ENCODE results near the gene NCOA3.

The NCOA3 gene

DNA sequence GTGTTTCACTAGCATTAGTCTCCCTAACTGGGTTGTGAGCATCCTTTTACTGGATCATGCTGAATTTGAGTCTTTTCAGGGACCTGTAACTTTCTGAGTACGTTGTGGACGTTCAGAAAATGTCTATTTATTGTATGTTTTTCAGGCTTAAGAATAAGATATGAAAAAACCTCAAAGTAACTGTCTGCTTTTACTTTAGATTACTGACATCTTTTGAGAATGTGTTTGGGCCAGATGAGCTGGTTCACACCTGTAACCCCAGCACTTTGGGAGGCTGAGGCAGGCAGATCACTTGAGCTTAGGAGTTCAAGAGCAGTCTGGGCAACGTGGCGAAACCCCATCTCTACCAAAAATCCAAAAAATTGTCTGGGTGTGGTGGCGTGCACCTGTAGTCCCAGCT, 32.7 kb downstream of the NCOA3 start:
- peaks cover 60% of the 10 kb centered on the region for H3K4me1 Mint-ChIP-seq
- DNase-seq = no peak
- H3K9me3 Mint-ChIP-seq = no peaks in the 10 kb centered on the region
- peak overlapping the region; percentile 19 to 30 for H3K27ac Mint-ChIP-seq
- H3K27me3 Mint-ChIP-seq = no peaks in the 10 kb centered on the region
- H3K4me3 Mint-ChIP-seq = no peak overlapping the region
- no peak for ATAC-seq

DNA sequence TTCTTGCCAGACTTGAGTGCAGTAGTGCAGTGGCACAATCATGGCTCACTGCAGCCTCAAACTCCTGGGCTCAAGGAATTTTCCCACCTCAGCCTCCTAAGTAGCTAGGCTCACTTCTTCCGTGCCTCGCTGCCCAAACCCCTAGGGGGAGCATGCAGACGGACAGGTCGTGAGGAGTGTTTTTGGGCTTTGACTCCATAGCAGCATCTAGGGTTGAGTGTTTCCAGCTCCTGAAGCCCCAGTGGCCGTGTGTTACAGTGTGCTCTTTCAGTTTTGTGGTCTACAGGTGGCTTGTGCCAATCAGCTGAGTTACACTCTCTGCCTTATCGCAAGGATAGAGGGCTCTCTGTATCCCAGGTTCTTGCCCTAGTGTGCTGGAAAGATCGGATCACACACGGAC, 33.4 kb downstream of the NCOA3 start:
- H3K27me3 Mint-ChIP-seq = no peaks in the 10 kb centered on the region
- no peak overlapping the region for H3K4me3 Mint-ChIP-seq
- H3K4me1 Mint-ChIP-seq = peaks cover 66% of the 10 kb centered on the region
- no peak for DNase-seq
- H3K27ac Mint-ChIP-seq = no peak overlapping the region
- no peak for ATAC-seq
- H3K9me3 Mint-ChIP-seq = no peaks in the 10 kb centered on the region

DNA sequence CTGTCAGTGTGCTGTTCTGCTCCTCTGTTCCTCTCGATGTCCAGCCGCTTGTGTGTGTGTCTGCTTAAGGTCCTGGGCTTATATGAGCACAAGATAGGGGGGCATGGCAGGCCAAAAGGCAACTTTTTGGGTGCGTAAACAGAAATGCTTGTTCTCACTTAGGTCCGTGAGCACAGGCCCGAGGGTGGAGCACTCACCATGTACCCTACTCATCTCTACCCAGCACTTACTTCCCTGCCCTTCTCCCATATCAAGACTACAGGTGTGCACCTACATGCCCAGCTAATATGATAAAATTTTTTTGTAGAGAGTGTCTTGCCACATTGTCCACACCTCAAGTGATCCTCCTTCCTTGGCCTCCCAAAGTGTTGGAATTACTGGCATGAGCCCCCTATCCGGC, 34.3 kb downstream of the NCOA3 start:
- H3K9me3 Mint-ChIP-seq = no peaks in the 10 kb centered on the region
- ATAC-seq (no peak), DNase-seq (no peak)
- H3K27me3 Mint-ChIP-seq = no peaks in the 10 kb centered on the region
- no peak overlapping the region for H3K4me3 Mint-ChIP-seq
- peaks cover 71% of the 10 kb centered on the region for H3K4me1 Mint-ChIP-seq
- peak overlapping the region in 1 of 2 donors; percentile 38 for H3K27ac Mint-ChIP-seq

DNA sequence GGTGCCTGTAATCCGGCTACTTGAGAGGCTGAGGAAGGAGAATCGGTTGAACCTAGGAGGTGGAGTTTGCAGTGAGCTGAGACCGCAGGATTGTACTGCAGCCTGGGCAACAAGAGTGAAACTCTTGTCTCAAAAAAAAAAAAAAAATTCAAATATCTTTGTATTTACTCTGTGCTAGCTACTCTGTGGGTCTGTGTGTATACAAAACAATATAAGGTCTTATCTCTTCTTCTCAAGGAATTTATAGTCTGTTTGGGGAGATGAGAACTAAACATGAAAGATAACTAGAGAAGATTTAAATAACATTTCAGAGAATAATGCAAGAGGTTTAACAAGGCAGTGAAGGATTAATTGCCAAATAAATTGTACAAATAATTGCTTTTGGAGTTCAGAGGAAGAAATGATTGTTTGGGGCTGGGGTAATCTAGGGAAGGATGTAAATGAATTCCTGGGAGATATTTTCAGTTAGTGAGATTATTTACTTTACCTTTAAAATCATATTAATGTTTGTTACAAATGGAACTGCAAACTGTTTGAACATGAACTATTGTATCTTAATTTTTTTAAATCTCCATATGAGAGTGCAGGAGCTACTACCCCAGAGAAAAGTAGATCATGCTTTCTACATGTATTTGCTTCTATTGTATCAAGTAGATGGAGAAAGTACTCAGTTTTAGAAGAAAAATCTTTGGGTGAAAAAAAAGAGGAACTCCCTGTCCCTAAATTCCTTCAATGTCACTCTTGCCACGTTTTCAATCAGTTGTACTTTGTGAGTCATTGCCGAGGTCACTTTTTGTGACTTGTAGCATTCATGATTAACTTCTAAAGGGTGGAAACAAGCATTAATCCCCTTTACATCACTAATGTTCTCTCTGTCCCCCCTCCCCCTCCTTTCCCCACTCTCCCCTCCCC, 39.0 kb downstream of the NCOA3 start:
- Mint-ChIP-seq H3K4me3 (peak overlapping the region in 1 of 2 donors; percentile 0), H3K27me3 (no peaks in the 10 kb centered on the region), H3K27ac (peak overlapping the region; percentile 1 to 2), H3K4me1 (peaks cover 85% of the 10 kb centered on the region), H3K9me3 (no peaks in the 10 kb centered on the region)
- DNase-seq = no peak
- no peak for ATAC-seq

DNA sequence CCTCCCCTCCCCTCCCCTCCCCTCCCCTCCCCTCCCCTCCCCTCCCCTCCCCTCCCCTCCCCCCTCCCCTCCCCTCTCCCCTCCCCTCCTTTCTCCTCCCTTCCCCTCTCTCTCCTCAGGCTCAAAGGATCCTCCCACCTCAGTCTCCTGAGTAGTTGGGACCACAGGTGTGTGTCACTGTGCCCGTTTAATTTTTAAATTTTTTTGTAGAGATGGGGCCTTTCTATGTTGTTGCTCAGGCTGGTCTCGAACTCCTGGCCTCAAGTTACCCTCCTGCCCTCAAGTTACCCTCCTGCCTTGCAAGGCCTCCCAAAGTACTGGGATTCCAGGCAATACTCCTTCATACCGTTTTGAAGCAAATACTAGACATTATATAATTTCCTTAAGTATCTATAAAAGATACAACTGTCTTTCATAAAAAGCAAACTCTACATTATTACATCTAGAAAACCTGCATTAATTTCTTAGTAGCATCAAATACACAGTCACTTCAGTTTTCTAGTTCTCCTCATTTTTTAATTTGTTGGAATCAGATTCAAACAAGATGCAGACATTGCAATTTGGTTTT, 39.8 kb downstream of the NCOA3 start:
- ATAC-seq (no peak), DNase-seq (no peak)
- no peaks in the 10 kb centered on the region for H3K27me3 Mint-ChIP-seq
- H3K27ac Mint-ChIP-seq = no peak overlapping the region
- peaks cover 86% of the 10 kb centered on the region for H3K4me1 Mint-ChIP-seq
- peak overlapping the region; percentile 6 to 24 for H3K4me3 Mint-ChIP-seq
- H3K9me3 Mint-ChIP-seq = no peaks in the 10 kb centered on the region

DNA sequence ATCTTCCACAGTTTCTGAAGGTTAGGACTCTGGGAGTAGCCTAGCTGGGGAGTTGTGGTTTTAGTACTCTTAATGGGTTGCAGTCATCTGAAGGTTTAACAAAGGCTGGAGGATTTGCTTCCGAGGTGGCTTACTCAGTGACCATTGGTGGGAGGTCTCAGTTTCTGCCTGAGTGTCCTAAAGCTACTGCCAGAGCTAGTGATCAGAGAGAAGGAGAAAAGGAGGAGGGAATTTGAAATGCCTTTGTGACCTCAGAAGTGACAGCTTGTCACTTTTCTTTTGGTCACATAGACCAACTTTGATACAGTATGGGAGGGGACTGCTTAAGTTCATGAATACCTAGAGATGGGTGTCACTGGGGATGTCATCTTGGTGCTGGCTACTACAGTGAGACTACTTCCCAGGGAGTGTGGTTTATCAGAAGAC, 41.3 kb downstream of the NCOA3 start:
- Mint-ChIP-seq H3K9me3 (no peaks in the 10 kb centered on the region), H3K27ac (no peak overlapping the region), H3K4me3 (peak overlapping the region in 1 of 2 donors; percentile 30), H3K27me3 (no peaks in the 10 kb centered on the region), H3K4me1 (peaks cover 87% of the 10 kb centered on the region)
- DNase-seq = no peak
- peak; percentile 33 for ATAC-seq

DNA sequence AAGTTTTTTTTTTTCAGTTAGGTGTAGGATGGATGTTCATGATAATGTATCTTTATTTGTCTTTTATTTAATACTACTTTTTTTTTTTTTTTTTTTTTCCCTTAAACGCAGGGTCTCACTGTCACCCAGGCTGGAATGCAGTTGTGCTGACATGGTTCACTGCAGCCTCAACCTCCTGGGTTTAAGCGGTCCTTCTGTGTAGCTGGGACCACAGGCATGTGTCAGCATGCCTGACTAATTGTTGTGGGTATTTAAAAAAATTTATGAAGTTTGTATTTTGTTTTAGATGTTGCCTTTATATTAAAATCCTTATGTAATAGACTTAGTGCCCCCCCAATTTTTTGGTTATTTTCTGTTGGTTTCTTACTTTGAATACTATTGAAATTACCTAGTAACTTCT, 42.6 kb downstream of the NCOA3 start:
- no peaks in the 10 kb centered on the region for H3K27me3 Mint-ChIP-seq
- H3K27ac Mint-ChIP-seq = peak overlapping the region in 1 of 2 donors; percentile 44
- peaks cover 78% of the 10 kb centered on the region for H3K4me1 Mint-ChIP-seq
- DNase-seq = peak in 1 of 2 donors; percentile 18
- peak; percentile 69 for ATAC-seq
- no peaks in the 10 kb centered on the region for H3K9me3 Mint-ChIP-seq
- no peak overlapping the region for H3K4me3 Mint-ChIP-seq

DNA sequence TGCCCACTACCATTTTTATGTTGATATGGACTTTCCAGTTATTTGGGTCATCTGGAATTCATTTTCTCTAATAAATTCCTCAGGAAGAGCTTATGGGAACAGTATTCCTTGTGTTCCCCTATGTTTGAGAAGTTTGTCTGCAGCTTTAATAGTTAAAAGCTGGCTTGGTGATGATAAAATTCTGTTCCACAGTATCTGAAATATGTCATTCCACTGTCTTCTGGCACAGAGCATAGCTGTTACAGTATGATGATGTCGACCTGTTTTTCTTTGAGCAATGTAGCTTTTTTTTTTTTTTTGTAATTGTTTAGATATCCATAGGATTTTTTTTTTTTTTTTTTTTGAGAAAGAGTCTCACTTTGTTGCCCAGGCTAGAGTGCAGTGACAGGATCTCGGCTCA, 43.2 kb downstream of the NCOA3 start:
- no peak for DNase-seq
- H3K9me3 Mint-ChIP-seq = no peaks in the 10 kb centered on the region
- ATAC-seq = no peak
- no peak overlapping the region for H3K27ac Mint-ChIP-seq
- H3K27me3 Mint-ChIP-seq = no peaks in the 10 kb centered on the region
- peaks cover 78% of the 10 kb centered on the region for H3K4me1 Mint-ChIP-seq
- H3K4me3 Mint-ChIP-seq = no peak overlapping the region

DNA sequence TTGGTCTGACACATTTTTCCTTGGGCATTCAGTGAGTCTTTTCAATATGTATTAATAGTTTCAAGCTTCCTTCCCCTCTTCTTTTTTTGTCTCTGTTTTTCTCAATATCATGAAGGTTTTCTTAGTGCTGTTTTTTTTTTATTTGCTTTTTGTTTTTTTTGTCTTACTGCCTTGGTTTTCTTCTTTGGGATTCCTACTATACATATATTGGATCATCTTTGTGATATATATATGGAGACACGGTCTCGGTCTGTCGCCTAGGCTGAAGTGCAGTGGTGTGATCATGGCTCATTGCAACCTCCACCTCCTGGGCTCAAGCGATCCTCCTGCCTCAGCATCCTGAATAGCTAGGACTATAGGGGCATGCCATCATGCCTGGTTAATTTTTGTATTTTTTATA, 43.8 kb downstream of the NCOA3 start:
- Mint-ChIP-seq H3K9me3 (no peaks in the 10 kb centered on the region), H3K4me3 (no peak overlapping the region), H3K4me1 (peaks cover 78% of the 10 kb centered on the region), H3K27ac (no peak overlapping the region), H3K27me3 (no peaks in the 10 kb centered on the region)
- ATAC-seq (no peak), DNase-seq (no peak)

DNA sequence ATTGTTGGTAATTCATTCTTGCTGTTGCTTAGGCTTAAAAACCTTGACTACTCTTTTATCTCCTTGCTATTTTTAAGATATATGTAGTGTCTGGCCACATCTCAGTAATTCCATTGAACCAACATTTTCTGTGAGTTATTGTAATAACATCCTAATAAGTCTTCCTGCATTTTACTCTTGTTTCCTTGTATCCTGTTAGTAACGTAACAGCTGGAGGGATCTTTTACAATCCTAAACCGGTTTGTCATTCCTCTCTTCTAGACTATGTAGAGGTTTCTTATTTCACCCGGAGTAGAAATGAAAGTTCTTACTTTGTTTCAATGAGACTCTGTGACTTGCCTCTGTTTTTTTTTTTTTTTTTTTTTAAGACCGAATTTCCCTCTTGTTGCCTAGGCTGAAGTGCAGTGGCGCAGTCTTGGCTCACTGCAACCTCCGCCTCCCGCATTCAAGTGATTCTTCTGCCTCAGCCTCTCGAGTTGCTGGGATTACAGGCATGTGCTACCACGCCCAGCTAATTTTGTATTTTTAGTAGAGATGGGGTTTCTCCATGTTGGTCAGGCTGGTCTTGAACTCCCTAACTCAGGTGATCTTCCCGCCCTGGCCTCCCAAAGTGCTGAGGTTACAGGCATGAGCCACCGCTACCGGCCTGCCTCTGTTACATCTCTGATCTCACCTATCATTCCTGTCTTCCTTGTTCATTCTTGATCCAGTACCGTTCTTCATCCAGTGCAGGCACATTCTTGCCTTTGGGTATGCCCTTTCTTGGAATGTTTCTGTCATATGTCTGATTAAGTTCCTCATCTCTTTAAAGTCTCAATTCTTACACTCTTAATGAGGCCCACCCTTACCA, 44.7 kb downstream of the NCOA3 start:
- no peaks in the 10 kb centered on the region for H3K27me3 Mint-ChIP-seq

DNA sequence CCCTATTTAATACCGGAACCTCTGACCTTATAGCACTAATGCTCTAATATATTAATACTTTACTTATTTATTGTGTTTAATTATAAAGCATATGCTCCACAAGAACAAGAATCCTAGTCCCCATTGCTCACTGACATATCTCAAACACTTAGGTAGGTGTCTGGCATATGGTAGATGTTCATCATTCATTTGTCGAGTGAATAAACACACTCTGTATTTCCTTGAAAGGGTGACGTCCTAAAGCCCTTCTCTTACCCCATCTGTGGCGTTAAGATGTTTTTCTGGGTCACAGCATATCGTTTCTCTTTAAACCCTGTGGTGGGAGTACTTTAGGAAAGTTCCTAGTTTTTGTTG, 45.3 kb downstream of the NCOA3 start:
- no peak for ATAC-seq
- Mint-ChIP-seq H3K27ac (peak overlapping the region in 1 of 2 donors; percentile 63), H3K4me3 (no peak overlapping the region), H3K27me3 (no peaks in the 10 kb centered on the region), H3K9me3 (no peaks in the 10 kb centered on the region), H3K4me1 (peaks cover 69% of the 10 kb centered on the region)
- no peak for DNase-seq

More for the DNA sequence above, 44.7 kb downstream of the NCOA3 start:
- ATAC-seq = no peak
- no peak for DNase-seq
- no peaks in the 10 kb centered on the region for H3K9me3 Mint-ChIP-seq
- no peak overlapping the region for H3K4me3 Mint-ChIP-seq
- peak overlapping the region in 1 of 2 donors; percentile 63 for H3K27ac Mint-ChIP-seq
- peaks cover 74% of the 10 kb centered on the region for H3K4me1 Mint-ChIP-seq

DNA sequence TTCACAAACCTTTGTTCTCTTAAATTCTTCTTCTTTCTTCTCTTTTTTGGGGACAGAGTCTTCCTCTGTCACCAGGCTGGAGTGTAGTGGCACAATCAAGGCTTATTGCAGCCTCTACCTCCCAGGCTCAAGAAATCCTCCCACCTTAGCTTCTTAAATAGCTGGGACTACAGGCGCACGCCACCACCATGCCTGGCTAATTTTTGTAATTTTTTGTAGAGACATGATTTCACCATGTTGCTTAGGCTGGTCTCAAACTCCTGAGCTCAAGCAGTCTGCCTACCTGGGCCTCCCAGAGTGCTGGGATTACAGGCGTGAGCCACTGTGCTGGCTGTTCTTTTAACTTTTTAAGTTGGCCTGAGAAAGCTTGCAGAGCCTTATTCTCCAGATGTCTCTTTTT, 48.0 kb downstream of the NCOA3 start:
- DNase-seq (no peak), ATAC-seq (no peak)
- H3K9me3 Mint-ChIP-seq = no peaks in the 10 kb centered on the region
- no peak overlapping the region for H3K4me3 Mint-ChIP-seq
- no peaks in the 10 kb centered on the region for H3K27me3 Mint-ChIP-seq
- peak overlapping the region in 1 of 2 donors; percentile 19 for H3K27ac Mint-ChIP-seq
- H3K4me1 Mint-ChIP-seq = peaks cover 43% of the 10 kb centered on the region

DNA sequence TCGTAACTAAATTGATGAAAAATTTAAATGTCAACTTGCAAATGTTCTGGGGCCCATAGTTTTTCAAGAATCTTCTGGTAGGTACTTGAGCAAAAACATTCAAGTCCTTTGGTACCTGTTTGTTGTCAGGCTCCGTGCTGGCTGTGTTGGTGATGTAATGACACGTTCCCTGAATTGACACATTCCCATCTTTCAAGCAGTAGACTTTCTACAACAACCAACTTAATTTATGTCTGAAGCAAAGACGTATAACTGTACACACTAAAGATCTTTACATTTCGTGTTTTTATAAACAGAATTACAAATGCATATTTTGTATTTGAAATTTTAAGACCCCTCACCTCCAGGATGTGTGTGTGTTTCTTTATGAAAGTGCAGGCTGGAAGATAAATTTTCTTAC, 49.5 kb downstream of the NCOA3 start:
- H3K4me1 Mint-ChIP-seq = peaks cover 32% of the 10 kb centered on the region

DNA sequence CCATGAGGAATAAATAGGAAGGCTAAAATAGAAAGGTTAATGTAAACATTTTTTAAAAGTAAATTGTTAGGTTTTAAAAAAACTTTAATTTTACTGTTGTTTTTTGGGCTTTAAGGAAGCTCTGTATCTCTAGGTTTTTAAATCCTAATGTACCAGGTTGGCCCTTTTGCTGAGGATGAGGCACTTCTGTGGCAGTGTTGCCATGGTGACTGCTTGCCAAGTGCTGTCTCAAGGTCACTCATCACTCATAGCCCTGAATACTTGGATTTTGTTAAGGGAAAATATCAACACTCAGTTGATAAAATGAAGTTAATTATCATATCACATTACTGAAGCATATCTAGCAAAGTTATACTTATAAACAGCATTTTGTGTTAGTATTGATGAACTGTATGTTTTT, 50.2 kb downstream of the NCOA3 start:
- H3K4me1 Mint-ChIP-seq = peaks cover 33% of the 10 kb centered on the region

More for the DNA sequence above, 49.5 kb downstream of the NCOA3 start:
- no peak overlapping the region for H3K27ac Mint-ChIP-seq
- no peak for DNase-seq
- H3K9me3 Mint-ChIP-seq = no peaks in the 10 kb centered on the region
- H3K4me3 Mint-ChIP-seq = no peak overlapping the region
- no peaks in the 10 kb centered on the region for H3K27me3 Mint-ChIP-seq
- ATAC-seq = no peak

DNA sequence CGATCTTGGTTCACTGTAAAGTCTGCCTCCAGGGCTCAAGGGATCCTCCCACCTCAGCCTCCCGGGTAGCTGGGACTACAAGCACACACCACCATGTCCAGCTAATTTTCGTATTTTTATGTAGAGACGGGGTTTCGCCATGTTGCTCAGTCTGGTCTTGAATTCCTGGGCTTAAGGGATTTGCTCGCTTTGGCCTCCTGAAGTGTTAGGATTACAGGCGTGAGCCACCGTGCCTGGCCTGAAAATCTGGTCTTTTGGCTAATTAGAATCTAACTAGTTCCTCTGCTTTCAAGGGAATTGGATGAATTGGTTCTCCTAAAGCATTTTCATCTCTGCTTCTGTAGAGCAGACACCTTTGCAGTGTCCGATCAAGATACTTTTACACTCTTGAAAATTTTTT, 51.3 kb downstream of the NCOA3 start:
- Mint-ChIP-seq H3K4me1 (peaks cover 36% of the 10 kb centered on the region), H3K27ac (no peak overlapping the region), H3K4me3 (no peak overlapping the region), H3K27me3 (no peaks in the 10 kb centered on the region), H3K9me3 (no peaks in the 10 kb centered on the region)
- DNase-seq (no peak), ATAC-seq (no peak)

More for the DNA sequence above, 50.2 kb downstream of the NCOA3 start:
- H3K4me3 Mint-ChIP-seq = no peak overlapping the region
- H3K27ac Mint-ChIP-seq = no peak overlapping the region
- H3K27me3 Mint-ChIP-seq = no peaks in the 10 kb centered on the region
- ATAC-seq (no peak), DNase-seq (no peak)
- H3K9me3 Mint-ChIP-seq = no peaks in the 10 kb centered on the region
